ENCODE results near the gene LMNTD2.

- no peak for TF ChIP-seq POLR2A (IDR thresholded peaks at IDR 0.05)
- no peak for TF ChIP-seq CTCF (IDR thresholded peaks at IDR 0.05)
Measured at GRCh38 chr11:551596-551995, 8.9 kb downstream of the LMNTD2 start.
